ENCODE measurements around the gene CBX7.

The CBX7 gene

DNA sequence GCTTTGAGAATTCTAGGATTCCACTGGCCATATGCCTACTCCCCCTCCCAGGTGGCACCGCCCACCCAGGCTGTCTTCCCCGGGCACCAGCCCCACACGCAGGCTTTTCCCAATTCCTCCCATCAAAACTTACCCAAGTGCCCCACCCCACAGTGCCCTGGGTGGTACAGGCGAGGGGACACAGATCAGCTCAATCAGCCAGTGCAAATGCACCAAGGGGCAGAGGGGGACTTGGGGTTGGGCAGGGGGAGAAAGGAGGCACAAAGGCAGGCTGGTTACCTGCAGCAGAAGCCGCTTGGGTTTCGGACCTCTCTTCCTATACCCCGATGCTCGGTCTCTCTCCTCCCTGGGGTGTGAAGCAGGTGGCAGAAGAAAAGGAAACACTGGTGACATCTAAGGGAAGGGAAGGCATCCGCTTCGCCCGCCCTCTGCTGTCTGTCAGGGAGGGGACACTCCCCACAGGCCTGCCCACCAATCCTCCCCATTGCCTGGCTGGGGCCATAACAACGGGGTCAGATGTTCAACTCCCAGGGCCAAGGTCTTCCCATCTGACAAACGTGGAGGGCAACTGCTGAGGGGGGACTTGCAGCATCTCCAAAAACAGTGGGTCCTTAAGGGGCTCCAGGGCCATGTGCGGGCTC, 14.0 kb downstream of the CBX7 start:
- no peak overlapping the region for H3K27ac ChIP-seq (replicated peaks)
- TF ChIP-seq SPI1 (IDR thresholded peaks at IDR 0.05; ENCODE audit: borderline replicate concordance, low read depth), result no peak
- TF ChIP-seq, protein P1, sequence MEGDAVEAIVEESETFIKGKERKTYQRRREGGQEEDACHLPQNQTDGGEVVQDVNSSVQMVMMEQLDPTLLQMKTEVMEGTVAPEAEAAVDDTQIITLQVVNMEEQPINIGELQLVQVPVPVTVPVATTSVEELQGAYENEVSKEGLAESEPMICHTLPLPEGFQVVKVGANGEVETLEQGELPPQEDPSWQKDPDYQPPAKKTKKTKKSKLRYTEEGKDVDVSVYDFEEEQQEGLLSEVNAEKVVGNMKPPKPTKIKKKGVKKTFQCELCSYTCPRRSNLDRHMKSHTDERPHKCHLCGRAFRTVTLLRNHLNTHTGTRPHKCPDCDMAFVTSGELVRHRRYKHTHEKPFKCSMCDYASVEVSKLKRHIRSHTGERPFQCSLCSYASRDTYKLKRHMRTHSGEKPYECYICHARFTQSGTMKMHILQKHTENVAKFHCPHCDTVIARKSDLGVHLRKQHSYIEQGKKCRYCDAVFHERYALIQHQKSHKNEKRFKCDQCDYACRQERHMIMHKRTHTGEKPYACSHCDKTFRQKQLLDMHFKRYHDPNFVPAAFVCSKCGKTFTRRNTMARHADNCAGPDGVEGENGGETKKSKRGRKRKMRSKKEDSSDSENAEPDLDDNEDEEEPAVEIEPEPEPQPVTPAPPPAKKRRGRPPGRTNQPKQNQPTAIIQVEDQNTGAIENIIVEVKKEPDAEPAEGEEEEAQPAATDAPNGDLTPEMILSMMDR (IDR thresholded peaks at IDR 0.05; ENCODE audit: insufficient read depth, low read length), result no peak
- TF ChIP-seq, protein P2, sequence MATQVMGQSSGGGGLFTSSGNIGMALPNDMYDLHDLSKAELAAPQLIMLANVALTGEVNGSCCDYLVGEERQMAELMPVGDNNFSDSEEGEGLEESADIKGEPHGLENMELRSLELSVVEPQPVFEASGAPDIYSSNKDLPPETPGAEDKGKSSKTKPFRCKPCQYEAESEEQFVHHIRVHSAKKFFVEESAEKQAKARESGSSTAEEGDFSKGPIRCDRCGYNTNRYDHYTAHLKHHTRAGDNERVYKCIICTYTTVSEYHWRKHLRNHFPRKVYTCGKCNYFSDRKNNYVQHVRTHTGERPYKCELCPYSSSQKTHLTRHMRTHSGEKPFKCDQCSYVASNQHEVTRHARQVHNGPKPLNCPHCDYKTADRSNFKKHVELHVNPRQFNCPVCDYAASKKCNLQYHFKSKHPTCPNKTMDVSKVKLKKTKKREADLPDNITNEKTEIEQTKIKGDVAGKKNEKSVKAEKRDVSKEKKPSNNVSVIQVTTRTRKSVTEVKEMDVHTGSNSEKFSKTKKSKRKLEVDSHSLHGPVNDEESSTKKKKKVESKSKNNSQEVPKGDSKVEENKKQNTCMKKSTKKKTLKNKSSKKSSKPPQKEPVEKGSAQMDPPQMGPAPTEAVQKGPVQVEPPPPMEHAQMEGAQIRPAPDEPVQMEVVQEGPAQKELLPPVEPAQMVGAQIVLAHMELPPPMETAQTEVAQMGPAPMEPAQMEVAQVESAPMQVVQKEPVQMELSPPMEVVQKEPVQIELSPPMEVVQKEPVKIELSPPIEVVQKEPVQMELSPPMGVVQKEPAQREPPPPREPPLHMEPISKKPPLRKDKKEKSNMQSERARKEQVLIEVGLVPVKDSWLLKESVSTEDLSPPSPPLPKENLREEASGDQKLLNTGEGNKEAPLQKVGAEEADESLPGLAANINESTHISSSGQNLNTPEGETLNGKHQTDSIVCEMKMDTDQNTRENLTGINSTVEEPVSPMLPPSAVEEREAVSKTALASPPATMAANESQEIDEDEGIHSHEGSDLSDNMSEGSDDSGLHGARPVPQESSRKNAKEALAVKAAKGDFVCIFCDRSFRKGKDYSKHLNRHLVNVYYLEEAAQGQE (IDR thresholded peaks at IDR 0.05; ENCODE audit: insufficient replicate concordance, low read depth), result no peak
- peaks cover 10% of the 10 kb centered on the region for H3K27me3 ChIP-seq (ENCODE audit: insufficient read depth, poor library complexity, severe bottlenecking)
- DNase-seq (ENCODE audit: low read depth in 1 of 2, low spot score in 1 of 2), result no peak
- H3K4me3 ChIP-seq (replicated peaks; ENCODE audit: insufficient read depth, low read length), result no peak overlapping the region

DNA sequence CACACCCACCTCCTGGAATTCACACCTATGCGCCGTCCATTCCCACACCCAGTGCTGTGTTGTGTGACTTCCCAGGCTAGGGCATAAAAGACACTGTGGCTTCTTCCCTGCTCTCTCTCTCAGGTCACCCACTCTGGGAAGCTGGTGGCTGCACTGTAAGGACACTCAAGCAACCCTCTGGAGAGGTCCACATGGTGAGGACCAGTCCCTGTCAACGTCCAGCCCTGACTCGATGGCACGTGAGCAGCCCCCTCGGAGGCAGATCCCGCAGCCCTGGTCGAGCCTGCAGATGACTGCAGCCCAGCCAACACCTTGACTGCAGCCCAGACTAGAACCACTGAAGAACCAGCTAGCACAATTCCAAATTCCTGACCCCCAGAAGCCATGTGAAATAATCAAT, 16.2 kb downstream of the CBX7 start:
- Histone ChIP-seq H3K27ac (replicated peaks) (no peak overlapping the region), H3K4me3 (replicated peaks; ENCODE audit: insufficient read depth, low read length) (no peak overlapping the region), H3K27me3 (ENCODE audit: insufficient read depth, poor library complexity, severe bottlenecking) (peaks cover 10% of the 10 kb centered on the region)
- no peak for DNase-seq (ENCODE audit: low read depth in 1 of 2, low spot score in 1 of 2)
- TF ChIP-seq, protein P1 (IDR thresholded peaks at IDR 0.05; ENCODE audit: insufficient read depth, low read length), result no peak
- TF ChIP-seq, protein P2 (IDR thresholded peaks at IDR 0.05; ENCODE audit: insufficient replicate concordance, low read depth), result no peak
- TF ChIP-seq POLR2AphosphoS5 (IDR thresholded peaks at IDR 0.05; ENCODE audit: low read depth) (no peak), SPI1 (IDR thresholded peaks at IDR 0.05; ENCODE audit: borderline replicate concordance, low read depth) (no peak), GABPA (IDR thresholded peaks at IDR 0.05; ENCODE audit: low read depth) (no peak)

DNA sequence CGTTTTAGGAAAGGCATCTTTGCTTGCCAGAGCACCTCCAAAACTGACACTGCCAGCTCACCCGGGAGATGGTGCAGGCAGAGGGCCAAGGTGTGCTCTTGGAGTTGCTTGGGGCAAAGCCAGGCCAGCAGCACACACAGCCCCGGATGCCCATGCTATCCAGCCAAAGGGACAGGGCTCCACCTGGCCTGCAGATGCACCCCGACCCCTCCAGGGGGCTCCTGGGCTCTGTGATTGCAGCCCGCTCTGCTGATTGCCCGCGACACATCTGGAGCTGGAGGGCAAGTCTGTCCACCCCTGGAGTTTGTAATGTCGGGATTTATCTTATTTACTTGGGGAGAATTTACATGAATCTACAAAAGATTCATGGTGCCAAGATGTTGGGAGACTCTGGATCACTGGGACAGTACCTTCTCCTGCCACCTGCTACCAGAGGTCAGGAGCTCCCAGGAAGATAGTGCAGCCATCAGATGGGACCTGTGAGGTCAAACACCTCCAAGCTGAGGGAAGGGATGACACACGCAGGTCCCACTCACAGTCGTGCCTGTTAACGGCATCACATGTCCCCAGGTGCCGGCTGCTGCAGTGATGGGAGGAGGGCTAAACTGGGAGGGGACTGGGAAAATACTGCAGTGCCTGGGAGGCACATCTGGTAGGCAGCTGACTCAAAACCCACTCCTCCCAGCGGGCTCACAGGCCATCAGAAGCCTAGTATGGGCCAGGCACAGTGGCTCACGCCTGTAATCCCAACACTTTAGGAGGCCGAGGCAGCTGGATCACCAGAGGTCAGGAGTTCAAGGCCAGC, 17.2 kb downstream of the CBX7 start:
- no peak overlapping the region for H3K27ac ChIP-seq (replicated peaks)
- peaks cover 10% of the 10 kb centered on the region for H3K27me3 ChIP-seq (ENCODE audit: insufficient read depth, poor library complexity, severe bottlenecking)
- peak in 1 of 2 experiments; percentile 49 for DNase-seq (ENCODE audit: low read depth in 1 of 2, low spot score in 1 of 2)
- H3K4me3 ChIP-seq (replicated peaks; ENCODE audit: insufficient read depth, low read length), result no peak overlapping the region
- TF ChIP-seq, protein P2 (IDR thresholded peaks at IDR 0.05; ENCODE audit: insufficient replicate concordance, low read depth), result no peak
- TF ChIP-seq, protein P1 (IDR thresholded peaks at IDR 0.05; ENCODE audit: insufficient read depth, low read length), result peak; percentile 41

Data from HL-60 (cell line).